ENCODE data around the gene CCL13. TPM values are rescaled to one million over a fixed set of nuclear protein-coding genes. Genes with fewer than 3 reads are reported as not detected.

Gene CCL13
- polyA plus RNA-seq, 6 donors from 2014 or later: not detected

- Mint-ChIP-seq H3K27ac (peak overlapping the region in 2 of 6 donors; percentile 3 to 6), H3K36me3 (no peaks in the 10 kb centered on the region), H3K9me3 (no peaks in the 10 kb centered on the region), H3K4me3 (peak overlapping the region in 4 of 8 donors; percentile 26 to 78 (median 48)), H3K27me3 (peaks cover 0 to 8% (median 8%) of the 10 kb centered on the region in 3 donors), H3K4me1 (peaks cover 4 to 27% (median 22%) of the 10 kb centered on the region in 3 donors)
- peak; percentile 93 to 95 for ATAC-seq (ENCODE audit: low read depth in 2 of 2)
- DNase-seq: peak; percentile 44
These were observed 22.4 kb downstream of the CCL13 start for GRCh38 chr17:34378664-34379101.

DNA sequence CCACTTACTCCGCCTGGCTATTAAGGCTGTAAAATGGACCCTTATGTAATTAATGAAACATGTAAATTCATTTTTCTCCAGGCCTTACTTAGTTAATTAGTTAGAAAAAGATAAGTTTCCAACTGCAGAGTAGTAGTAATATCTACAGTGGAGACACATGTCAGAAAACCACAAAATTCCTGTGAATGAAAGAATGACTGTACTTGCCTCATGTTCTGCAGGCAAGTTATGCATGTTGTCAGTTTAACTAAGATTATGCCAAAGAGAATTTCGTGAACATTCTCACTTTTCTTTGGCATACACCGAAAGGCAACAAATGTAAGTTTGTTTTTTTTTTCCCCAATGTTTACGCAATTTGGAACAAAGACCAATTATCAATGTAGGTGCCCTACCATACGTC is 23.6 kb downstream of the CCL13 start:
- H3K27me3 Mint-ChIP-seq: peaks cover 3 to 10% (median 8%) of the 10 kb centered on the region in 3 donors
- peaks cover 4 to 27% (median 22%) of the 10 kb centered on the region in 3 donors for H3K4me1 Mint-ChIP-seq
- DNase-seq (no peak), ATAC-seq (ENCODE audit: low read depth in 2 of 2) (no peak)
- H3K9me3 Mint-ChIP-seq: no peaks in the 10 kb centered on the region
- no peak overlapping the region for H3K27ac Mint-ChIP-seq
- no peak overlapping the region for H3K4me3 Mint-ChIP-seq
- H3K36me3 Mint-ChIP-seq: no peaks in the 10 kb centered on the region

DNA sequence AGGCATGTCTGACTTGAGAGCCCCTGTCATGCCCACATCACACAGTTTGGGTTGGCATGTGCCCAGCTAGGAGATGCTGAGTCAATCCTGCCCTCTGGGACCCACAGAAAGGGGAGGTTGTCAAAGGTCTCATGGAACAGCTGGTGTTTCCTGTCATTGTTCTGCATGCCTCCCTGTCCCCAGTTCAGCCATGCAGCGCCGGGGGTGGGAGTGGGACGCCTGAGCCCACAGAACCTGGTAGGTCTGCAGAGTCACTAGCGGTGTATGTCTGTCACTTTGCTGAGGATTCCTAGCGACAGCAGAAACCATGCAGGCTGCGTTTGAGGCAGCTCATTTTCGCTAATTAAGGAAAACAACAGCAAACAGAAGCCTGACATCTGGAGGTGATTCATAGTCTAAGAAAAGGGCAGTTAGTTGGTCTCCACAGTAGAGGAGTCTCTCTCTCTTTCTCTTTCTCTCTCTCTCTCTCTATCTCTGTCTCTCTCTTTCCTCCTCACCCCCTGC is 26.4 kb downstream of the CCL13 start:
- Mint-ChIP-seq H3K27me3 (peaks cover 8 to 29% (median 25%) of the 10 kb centered on the region in 3 donors), H3K36me3 (no peaks in the 10 kb centered on the region), H3K4me1 (peaks cover 4 to 27% (median 22%) of the 10 kb centered on the region in 3 donors)

DNA sequence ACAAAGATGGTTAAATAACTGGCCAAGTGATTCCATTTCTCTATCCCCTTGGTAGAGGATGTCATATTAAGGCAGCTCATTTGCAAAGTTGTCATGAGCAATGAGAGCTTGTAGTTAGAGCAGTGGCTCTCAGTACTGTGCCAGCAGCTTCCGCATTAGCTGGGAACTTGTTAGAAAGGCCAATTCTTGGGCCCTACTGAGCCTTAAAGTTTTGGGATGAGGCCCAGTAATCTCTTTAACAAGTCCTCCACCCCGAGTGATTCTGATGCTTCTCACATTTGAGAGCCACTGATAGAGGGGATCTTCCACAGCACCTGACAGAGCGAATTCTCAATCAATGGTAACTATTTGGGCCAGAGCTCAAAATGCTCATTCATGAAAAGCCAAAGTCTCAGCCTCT is 26.9 kb downstream of the CCL13 start:
- Mint-ChIP-seq H3K36me3 (no peaks in the 10 kb centered on the region), H3K4me3 (peak overlapping the region in 1 of 8 donors; percentile 55), H3K9me3 (no peaks in the 10 kb centered on the region), H3K27me3 (peaks cover 8 to 29% (median 25%) of the 10 kb centered on the region in 3 donors), H3K4me1 (peaks cover 4 to 23% (median 22%) of the 10 kb centered on the region in 3 donors), H3K27ac (peak overlapping the region in 1 of 6 donors; percentile 55)
- DNase-seq (no peak), ATAC-seq (ENCODE audit: low read depth in 2 of 2) (no peak)

More for the DNA sequence above, 26.4 kb downstream of the CCL13 start:
- Mint-ChIP-seq H3K4me3 (peak overlapping the region in 1 of 8 donors; percentile 55), H3K27ac (peak overlapping the region in 1 of 6 donors; percentile 55), H3K9me3 (no peaks in the 10 kb centered on the region)
- ATAC-seq (ENCODE audit: low read depth in 2 of 2) (no peak), DNase-seq (no peak)

DNA sequence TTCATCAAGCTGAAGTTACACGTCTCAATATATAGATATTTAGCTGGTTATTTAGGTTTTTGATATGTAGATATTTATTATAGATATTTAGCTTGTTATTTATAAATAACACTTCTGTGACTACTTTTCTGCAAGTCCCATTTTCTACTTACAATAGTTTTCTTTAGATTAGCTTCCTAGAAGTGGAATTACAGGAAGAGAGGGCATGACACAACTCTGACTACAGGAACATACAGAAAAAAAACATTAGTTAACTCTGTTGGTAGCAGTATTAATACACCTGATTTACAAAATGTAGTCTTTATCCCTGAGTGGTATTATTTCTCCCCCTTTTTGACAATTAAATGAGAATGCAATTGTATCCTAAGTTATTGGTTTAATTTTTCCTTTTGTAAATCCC is 28.0 kb downstream of the CCL13 start:
- no peak overlapping the region for H3K4me3 Mint-ChIP-seq
- no peaks in the 10 kb centered on the region for H3K36me3 Mint-ChIP-seq
- peaks cover 6 to 15% (median 15%) of the 10 kb centered on the region in 3 donors for H3K4me1 Mint-ChIP-seq
- DNase-seq (no peak), ATAC-seq (ENCODE audit: low read depth in 2 of 2) (no peak)
- H3K27me3 Mint-ChIP-seq: peaks cover 8 to 29% (median 25%) of the 10 kb centered on the region in 3 donors
- no peak overlapping the region for H3K27ac Mint-ChIP-seq
- H3K9me3 Mint-ChIP-seq: peaks cover 0 to 1% (median 0%) of the 10 kb centered on the region in 7 donors

- Mint-ChIP-seq H3K4me1 (peaks cover 8 to 16% (median 15%) of the 10 kb centered on the region in 3 donors), H3K4me3 (peak overlapping the region in 1 of 8 donors; percentile 43), H3K27ac (no peak overlapping the region), H3K36me3 (no peaks in the 10 kb centered on the region), H3K9me3 (peaks cover 0 to 2% (median 0%) of the 10 kb centered on the region in 7 donors), H3K27me3 (peaks cover 8 to 29% (median 25%) of the 10 kb centered on the region in 3 donors)
- DNase-seq: no peak
- no peak for ATAC-seq (ENCODE audit: low read depth in 2 of 2)
These were observed 28.7 kb downstream of the CCL13 start for GRCh38 chr17:34384822-34385605.

DNA sequence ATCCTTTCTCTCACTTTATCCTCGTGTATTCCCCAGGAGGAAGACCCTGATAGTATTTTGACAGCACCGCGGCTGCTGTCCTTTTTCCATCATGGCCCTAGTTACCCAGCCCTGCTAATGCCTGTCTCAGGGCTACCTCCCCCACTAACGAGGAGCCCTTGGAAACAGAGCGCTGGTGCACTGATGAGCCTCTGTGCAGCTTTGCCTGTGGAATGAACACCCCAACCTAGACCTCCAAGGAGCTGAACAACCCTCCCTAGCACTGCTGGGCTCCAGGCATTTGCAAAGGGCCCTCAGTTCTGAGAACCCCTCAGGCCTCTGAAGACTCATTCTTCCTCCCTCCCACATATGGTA is 30.0 kb downstream of the CCL13 start:
- peaks cover 8 to 29% (median 25%) of the 10 kb centered on the region in 3 donors for H3K27me3 Mint-ChIP-seq
- no peak overlapping the region for H3K27ac Mint-ChIP-seq
- ATAC-seq (ENCODE audit: low read depth in 2 of 2) (no peak), DNase-seq (no peak)
- H3K36me3 Mint-ChIP-seq: no peaks in the 10 kb centered on the region
- H3K4me3 Mint-ChIP-seq: no peak overlapping the region
- peaks cover 8 to 16% (median 15%) of the 10 kb centered on the region in 3 donors for H3K4me1 Mint-ChIP-seq
- H3K9me3 Mint-ChIP-seq: peaks cover 0 to 2% (median 0%) of the 10 kb centered on the region in 7 donors

DNA sequence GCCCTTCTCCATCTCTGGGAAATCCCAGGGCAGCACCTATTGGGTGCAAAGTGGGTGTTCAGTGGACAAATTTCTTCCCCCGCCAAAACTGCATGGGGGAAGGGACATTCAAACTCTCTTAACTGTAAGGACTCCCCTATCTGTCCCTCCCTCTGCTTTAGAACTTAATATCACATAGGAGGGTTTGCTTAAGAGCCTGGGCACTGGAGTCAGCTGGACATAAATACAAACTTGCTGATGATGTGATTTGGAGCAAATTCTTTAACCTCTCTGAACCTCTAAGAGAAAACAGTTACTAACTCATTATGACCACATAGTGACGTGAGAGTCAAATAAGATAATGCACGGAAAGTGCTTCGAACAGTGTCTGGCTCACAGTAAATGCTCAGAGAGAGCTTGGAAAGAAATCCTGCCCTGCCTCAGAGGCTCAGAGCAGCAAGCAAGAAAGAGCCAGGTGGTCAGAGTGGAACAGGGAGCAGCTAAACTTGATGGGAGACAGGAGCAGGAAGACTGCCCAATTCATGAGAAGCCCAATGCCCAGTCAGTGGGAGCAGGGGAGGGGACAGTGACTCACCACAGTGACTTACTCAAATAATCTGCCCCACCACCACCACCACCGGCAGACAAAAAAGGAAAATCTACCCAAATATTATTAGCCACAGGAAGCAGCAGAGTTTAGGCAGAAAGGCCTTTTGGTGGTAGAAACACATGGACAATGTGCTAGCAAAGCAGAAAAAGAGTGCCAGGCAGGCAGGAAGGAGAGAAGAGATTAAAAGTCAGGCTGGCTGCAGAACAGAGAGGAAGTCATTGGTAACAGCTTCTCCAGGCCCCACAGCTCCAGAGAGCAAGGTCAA is 30.6 kb downstream of the CCL13 start:
- Mint-ChIP-seq H3K36me3 (no peaks in the 10 kb centered on the region), H3K27me3 (peaks cover 8 to 29% (median 25%) of the 10 kb centered on the region in 3 donors), H3K4me1 (peaks cover 8 to 16% (median 15%) of the 10 kb centered on the region in 3 donors), H3K27ac (peak overlapping the region in 1 of 6 donors; percentile 47), H3K4me3 (no peak overlapping the region), H3K9me3 (peaks cover 0 to 2% (median 0%) of the 10 kb centered on the region in 7 donors)
- DNase-seq: no peak
- ATAC-seq (ENCODE audit: low read depth in 2 of 2): no peak

GRCh38 chr17:34387566-34387965 is 31.3 kb downstream of the CCL13 start:
- H3K4me1 Mint-ChIP-seq: peaks cover 8 to 13% (median 11%) of the 10 kb centered on the region in 3 donors
- H3K27me3 Mint-ChIP-seq: peaks cover 8 to 29% (median 25%) of the 10 kb centered on the region in 3 donors
- H3K36me3 Mint-ChIP-seq: no peaks in the 10 kb centered on the region
- no peak overlapping the region for H3K27ac Mint-ChIP-seq
- DNase-seq: no peak
- no peak overlapping the region for H3K4me3 Mint-ChIP-seq
- H3K9me3 Mint-ChIP-seq: peaks cover 0 to 2% (median 0%) of the 10 kb centered on the region in 7 donors
- ATAC-seq (ENCODE audit: low read depth in 2 of 2): no peak

GRCh38 chr17:34389126-34389750 is 33.0 kb downstream of the CCL13 start:
- Mint-ChIP-seq H3K36me3 (no peaks in the 10 kb centered on the region), H3K4me3 (peak overlapping the region in 3 of 8 donors; percentile 56 to 84 (median 73)), H3K9me3 (peaks cover 0 to 2% (median 0%) of the 10 kb centered on the region in 7 donors), H3K27me3 (peaks cover 0 to 31% (median 29%) of the 10 kb centered on the region in 3 donors), H3K4me1 (peaks cover 4 to 7% (median 7%) of the 10 kb centered on the region in 3 donors), H3K27ac (peak overlapping the region in 2 of 6 donors; percentile 37 to 93)
- ATAC-seq (ENCODE audit: low read depth in 2 of 2) (no peak), DNase-seq (no peak)

DNA sequence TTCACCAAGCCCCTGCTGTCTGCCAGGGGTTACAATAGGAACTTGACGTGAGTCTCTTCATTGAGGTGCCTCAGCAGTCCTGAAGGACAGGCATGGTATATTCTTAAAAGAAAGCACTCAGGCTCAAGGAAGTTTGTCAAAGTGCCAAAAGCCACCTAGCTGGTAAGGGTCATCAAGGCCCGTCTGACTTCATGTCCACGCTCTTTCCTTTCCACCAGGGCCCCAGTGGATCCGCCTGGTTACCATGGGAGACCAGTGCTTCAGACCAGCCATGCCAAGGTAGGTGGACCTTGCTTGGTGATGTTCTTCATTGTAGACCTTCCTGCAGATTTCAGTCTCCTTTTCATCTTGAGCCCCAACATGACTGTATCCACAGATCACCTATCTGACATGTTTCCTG is 34.4 kb downstream of the CCL13 start:
- Mint-ChIP-seq H3K4me1 (peaks cover 4 to 7% (median 7%) of the 10 kb centered on the region in 3 donors), H3K27me3 (peaks cover 0 to 29% (median 20%) of the 10 kb centered on the region in 3 donors), H3K9me3 (peaks cover 0 to 2% (median 0%) of the 10 kb centered on the region in 7 donors), H3K36me3 (no peaks in the 10 kb centered on the region), H3K27ac (no peak overlapping the region), H3K4me3 (no peak overlapping the region)
- DNase-seq (no peak), ATAC-seq (ENCODE audit: low read depth in 2 of 2) (no peak)

GRCh38 chr17:34391241-34391640 is 35.0 kb downstream of the CCL13 start:
- H3K27ac Mint-ChIP-seq: peak overlapping the region in 1 of 6 donors; percentile 29
- no peak overlapping the region for H3K4me3 Mint-ChIP-seq
- H3K4me1 Mint-ChIP-seq: peaks cover 4 to 7% (median 7%) of the 10 kb centered on the region in 3 donors
- no peak for ATAC-seq (ENCODE audit: low read depth in 2 of 2)
- peaks cover 0 to 23% (median 17%) of the 10 kb centered on the region in 3 donors for H3K27me3 Mint-ChIP-seq
- no peak for DNase-seq
- H3K36me3 Mint-ChIP-seq: no peaks in the 10 kb centered on the region
- H3K9me3 Mint-ChIP-seq: peaks cover 0 to 2% (median 0%) of the 10 kb centered on the region in 7 donors

Data from naive B cell (primary cell).